NCI-H345 treated with DMSO at 0.1 percent for 48 hours (cell line): Measurements from ENCODE around the gene CD3D.

Experiments
- DNase-seq: peaks from one replicate; lab custom pipeline; 2025; ENCODE audit not compliant: unreplicated experiment; lab: John Stamatoyannopoulos, UW

Gene CD3D

GRCh38 chr11:118304227-118304567 is 38.3 kb downstream of the CD3D start:
- DNase-seq, result no peak

GRCh38 chr11:118301600-118302195 is 40.8 kb downstream of the CD3D start:
- DNase-seq, result no peak

DNA sequence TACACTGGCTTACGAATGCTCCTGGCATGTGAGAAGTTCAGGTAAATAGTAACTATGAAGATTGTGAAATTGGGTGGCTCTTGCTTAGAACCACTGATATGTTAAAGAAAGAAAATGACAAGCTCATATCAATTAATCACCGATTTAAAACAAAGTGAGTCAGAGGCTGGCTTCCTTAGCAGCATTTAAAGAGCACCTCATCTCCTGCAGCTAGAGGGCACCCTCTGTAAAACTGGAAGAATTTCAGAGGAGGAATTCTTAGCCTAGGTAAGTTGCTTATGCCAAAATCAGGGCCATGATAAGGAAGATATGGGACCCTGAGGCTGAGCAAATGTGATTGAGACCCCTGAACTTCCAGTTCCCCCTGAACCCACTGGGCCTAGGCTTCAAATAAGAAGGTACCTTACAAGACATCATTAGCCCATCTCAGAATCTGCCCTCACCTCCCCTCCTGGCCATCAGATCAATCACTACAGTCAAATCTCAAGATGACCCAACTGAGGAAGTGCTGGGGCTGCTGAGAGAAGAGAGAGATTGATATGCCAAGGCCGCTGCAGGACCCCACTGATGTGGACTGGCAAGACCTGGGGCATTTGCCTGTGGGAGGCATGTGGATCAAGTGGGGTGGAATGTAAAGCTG is 46.6 kb downstream of the CD3D start:
- DNase-seq, result no peak

DNA sequence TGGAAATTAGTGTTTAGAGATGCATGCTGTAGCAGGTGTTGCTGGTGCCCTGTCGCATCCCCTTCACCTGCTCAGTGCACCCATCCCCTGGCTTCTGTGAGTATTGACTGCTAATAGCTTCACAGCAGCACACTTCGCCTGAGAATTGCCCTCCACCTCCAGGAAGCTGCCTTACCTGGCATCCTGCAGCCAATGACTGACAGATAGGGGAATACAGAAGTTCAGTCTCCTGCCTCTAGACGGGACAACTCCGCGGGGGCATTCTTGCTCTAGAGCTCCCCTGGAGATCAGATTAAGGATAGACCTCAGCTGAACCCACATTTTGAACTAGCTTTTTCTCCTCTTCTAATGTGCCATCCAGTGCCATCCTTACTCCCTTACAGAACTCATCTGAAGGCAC is 47.3 kb downstream of the CD3D start:
- DNase-seq, result no peak

DNA sequence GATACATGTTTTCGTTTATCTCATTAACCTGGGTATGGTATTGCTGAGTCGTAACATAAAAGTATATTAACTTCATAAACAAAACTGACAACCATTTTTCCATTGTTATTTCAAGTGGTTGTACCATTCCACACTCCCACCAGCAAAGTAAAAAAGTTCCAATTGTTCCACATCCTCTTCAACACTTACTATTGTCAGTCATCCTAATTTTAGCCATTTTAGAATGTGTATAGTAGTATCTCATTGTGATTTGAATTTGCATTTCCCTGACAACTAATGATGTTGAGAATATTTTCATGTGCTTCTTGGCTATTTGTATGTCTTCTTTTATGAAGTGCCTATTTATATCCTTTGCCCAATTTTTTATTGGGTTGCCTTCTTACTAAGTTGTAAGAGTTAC is 48.5 kb downstream of the CD3D start:
- no peak for DNase-seq

GRCh38 chr11:118291477-118292135 is 50.9 kb downstream of the CD3D start:
- DNase-seq, result no peak

DNA sequence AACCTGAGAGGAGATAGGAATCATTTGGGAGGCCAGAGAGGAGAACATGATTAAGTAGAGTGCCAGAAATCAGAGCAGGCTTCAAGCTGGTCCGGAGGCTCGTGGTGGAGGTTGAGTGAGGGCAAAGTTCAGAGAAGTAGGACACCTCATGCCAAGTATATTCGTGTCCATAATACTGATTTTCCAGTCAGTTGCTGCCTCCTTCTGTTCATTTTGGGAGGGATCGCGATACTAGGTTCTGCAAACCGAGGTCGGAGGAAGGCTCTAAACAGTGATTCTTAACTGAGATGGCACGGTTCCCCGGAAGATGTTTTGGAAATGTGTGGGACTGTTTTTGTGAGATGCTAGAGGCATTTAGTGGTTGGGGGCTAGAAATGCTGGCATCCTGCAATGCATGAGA is 51.6 kb downstream of the CD3D start:
- DNase-seq, result no peak

GRCh38 chr11:118289401-118289800 is 53.1 kb downstream of the CD3D start:
- DNase-seq, result no peak
